ENCODE data around the gene HSF4.
A peak's percentile ranks its signal among the peaks of the same experiment; 100 is the strongest.

HSF4 gene

DNA sequence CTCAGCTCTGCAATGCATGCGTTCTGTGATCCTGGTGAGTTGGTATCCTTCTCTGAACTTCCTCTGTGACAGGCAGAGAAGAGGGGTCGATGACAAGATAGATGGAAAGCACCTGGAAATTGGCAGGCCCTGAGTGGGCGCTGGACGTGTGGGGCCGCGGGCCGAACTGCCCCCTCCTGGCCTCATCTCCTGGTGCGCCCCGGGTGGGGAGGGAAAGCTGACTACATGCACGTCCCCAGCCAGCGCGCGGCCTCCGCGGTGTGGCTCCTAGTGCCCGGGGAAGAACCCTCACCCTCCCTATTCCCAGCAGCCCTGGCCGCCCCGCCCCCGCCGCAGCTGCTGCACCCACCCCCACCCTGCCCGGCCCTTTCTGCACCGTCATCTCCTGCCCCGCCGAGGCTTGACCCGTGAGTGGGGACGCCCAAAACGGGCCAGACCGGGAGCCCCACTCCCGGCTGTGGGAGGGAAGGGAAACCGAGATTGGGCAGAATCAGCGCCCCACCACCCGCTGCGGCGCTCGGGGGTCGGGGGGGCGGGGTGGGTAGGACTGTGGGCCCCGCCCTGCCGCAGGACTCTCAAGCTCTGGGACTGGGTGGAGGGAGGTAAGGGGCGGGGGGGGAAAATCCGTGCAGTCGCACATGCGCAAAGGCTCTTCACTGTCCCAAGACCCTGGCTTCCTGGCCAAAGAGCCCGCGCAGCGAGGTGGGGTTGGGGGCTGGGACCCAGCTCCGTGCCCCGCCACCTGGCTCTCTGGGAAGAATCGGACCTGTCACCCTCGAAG lies 5.8 kb downstream of the HSF4 start, which contains the start of gene NOL3 (continued):
- TF ChIP-seq, protein P1, sequence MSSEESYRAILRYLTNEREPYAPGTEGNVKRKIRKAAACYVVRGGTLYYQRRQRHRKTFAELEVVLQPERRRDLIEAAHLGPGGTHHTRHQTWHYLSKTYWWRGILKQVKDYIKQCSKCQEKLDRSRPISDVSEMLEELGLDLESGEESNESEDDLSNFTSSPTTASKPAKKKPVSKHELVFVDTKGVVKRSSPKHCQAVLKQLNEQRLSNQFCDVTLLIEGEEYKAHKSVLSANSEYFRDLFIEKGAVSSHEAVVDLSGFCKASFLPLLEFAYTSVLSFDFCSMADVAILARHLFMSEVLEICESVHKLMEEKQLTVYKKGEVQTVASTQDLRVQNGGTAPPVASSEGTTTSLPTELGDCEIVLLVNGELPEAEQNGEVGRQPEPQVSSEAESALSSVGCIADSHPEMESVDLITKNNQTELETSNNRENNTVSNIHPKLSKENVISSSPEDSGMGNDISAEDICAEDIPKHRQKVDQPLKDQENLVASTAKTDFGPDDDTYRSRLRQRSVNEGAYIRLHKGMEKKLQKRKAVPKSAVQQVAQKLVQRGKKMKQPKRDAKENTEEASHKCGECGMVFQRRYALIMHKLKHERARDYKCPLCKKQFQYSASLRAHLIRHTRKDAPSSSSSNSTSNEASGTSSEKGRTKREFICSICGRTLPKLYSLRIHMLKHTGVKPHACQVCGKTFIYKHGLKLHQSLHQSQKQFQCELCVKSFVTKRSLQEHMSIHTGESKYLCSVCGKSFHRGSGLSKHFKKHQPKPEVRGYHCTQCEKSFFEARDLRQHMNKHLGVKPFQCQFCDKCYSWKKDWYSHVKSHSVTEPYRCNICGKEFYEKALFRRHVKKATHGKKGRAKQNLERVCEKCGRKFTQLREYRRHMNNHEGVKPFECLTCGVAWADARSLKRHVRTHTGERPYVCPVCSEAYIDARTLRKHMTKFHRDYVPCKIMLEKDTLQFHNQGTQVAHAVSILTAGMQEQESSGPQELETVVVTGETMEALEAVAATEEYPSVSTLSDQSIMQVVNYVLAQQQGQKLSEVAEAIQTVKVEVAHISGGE (tag by site-specific recombination; conservative IDR thresholded peaks at IDR 0.05; ENCODE audit: low read depth): no peak
- TF ChIP-seq SETDB1 (IDR thresholded peaks at IDR 0.05; ENCODE audit: insufficient read length, low read length): no peak
- no peak for TF ChIP-seq ZNF830 (tag by site-specific recombination; IDR thresholded peaks at IDR 0.05; ENCODE audit: low read depth)
- no peak for TF ChIP-seq SP7 (tag by site-specific recombination; IDR thresholded peaks at IDR 0.05)
- no peak for TF ChIP-seq ZNF155 (tag by site-specific recombination; IDR thresholded peaks at IDR 0.05)
- TF ChIP-seq ZBTB8A (tag by site-specific recombination; IDR thresholded peaks at IDR 0.05): peak; percentile 62
- peak; percentile 46 for TF ChIP-seq SP3 (tag by site-specific recombination; IDR thresholded peaks at IDR 0.05)
- no peak for TF ChIP-seq ZNF585B (tag by site-specific recombination; IDR thresholded peaks at IDR 0.05)
- no peak for TF ChIP-seq ZNF23 (tag by site-specific recombination; IDR thresholded peaks at IDR 0.05; ENCODE audit: borderline replicate concordance)
- TF ChIP-seq, protein P2, sequence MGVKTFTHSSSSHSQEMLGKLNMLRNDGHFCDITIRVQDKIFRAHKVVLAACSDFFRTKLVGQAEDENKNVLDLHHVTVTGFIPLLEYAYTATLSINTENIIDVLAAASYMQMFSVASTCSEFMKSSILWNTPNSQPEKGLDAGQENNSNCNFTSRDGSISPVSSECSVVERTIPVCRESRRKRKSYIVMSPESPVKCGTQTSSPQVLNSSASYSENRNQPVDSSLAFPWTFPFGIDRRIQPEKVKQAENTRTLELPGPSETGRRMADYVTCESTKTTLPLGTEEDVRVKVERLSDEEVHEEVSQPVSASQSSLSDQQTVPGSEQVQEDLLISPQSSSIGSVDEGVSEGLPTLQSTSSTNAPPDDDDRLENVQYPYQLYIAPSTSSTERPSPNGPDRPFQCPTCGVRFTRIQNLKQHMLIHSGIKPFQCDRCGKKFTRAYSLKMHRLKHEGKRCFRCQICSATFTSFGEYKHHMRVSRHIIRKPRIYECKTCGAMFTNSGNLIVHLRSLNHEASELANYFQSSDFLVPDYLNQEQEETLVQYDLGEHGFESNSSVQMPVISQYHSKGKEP (tag by site-specific recombination; IDR thresholded peaks at IDR 0.05): no peak
- TF ChIP-seq ZNF302 (tag by site-specific recombination; IDR thresholded peaks at IDR 0.05; ENCODE audit: low read depth): no peak
- TF ChIP-seq, protein P3, sequence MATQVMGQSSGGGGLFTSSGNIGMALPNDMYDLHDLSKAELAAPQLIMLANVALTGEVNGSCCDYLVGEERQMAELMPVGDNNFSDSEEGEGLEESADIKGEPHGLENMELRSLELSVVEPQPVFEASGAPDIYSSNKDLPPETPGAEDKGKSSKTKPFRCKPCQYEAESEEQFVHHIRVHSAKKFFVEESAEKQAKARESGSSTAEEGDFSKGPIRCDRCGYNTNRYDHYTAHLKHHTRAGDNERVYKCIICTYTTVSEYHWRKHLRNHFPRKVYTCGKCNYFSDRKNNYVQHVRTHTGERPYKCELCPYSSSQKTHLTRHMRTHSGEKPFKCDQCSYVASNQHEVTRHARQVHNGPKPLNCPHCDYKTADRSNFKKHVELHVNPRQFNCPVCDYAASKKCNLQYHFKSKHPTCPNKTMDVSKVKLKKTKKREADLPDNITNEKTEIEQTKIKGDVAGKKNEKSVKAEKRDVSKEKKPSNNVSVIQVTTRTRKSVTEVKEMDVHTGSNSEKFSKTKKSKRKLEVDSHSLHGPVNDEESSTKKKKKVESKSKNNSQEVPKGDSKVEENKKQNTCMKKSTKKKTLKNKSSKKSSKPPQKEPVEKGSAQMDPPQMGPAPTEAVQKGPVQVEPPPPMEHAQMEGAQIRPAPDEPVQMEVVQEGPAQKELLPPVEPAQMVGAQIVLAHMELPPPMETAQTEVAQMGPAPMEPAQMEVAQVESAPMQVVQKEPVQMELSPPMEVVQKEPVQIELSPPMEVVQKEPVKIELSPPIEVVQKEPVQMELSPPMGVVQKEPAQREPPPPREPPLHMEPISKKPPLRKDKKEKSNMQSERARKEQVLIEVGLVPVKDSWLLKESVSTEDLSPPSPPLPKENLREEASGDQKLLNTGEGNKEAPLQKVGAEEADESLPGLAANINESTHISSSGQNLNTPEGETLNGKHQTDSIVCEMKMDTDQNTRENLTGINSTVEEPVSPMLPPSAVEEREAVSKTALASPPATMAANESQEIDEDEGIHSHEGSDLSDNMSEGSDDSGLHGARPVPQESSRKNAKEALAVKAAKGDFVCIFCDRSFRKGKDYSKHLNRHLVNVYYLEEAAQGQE (tag by site-specific recombination; IDR thresholded peaks at IDR 0.05): no peak
- no peak for TF ChIP-seq ZNF2 (tag by site-specific recombination; IDR thresholded peaks at IDR 0.05)
- TF ChIP-seq, protein P4, sequence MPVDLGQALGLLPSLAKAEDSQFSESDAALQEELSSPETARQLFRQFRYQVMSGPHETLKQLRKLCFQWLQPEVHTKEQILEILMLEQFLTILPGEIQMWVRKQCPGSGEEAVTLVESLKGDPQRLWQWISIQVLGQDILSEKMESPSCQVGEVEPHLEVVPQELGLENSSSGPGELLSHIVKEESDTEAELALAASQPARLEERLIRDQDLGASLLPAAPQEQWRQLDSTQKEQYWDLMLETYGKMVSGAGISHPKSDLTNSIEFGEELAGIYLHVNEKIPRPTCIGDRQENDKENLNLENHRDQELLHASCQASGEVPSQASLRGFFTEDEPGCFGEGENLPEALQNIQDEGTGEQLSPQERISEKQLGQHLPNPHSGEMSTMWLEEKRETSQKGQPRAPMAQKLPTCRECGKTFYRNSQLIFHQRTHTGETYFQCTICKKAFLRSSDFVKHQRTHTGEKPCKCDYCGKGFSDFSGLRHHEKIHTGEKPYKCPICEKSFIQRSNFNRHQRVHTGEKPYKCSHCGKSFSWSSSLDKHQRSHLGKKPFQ (tag by site-specific recombination; IDR thresholded peaks at IDR 0.05): no peak
- TF ChIP-seq, protein P5, sequence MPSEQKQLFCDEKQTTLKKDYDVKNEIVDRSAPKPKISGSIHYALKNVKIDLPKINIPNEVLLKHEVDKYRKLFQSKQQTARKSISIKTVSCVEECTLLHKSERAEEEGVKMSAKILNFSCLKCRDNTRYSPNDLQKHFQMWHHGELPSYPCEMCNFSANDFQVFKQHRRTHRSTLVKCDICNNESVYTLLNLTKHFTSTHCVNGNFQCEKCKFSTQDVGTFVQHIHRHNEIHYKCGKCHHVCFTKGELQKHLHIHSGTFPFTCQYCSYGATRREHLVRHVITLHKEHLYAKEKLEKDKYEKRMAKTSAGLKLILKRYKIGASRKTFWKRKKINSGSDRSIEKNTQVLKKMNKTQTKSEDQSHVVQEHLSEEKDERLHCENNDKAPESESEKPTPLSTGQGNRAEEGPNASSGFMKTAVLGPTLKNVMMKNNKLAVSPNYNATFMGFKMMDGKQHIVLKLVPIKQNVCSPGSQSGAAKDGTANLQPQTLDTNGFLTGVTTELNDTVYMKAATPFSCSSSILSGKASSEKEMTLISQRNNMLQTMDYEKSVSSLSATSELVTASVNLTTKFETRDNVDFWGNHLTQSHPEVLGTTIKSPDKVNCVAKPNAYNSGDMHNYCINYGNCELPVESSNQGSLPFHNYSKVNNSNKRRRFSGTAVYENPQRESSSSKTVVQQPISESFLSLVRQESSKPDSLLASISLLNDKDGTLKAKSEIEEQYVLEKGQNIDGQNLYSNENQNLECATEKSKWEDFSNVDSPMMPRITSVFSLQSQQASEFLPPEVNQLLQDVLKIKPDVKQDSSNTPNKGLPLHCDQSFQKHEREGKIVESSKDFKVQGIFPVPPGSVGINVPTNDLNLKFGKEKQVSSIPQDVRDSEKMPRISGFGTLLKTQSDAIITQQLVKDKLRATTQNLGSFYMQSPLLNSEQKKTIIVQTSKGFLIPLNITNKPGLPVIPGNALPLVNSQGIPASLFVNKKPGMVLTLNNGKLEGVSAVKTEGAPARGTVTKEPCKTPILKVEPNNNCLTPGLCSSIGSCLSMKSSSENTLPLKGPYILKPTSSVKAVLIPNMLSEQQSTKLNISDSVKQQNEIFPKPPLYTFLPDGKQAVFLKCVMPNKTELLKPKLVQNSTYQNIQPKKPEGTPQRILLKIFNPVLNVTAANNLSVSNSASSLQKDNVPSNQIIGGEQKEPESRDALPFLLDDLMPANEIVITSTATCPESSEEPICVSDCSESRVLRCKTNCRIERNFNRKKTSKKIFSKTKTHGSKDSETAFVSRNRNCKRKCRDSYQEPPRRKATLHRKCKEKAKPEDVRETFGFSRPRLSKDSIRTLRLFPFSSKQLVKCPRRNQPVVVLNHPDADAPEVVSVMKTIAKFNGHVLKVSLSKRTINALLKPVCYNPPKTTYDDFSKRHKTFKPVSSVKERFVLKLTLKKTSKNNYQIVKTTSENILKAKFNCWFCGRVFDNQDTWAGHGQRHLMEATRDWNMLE (tag by site-specific recombination; conservative IDR thresholded peaks at IDR 0.05; ENCODE audit: low read depth): no peak
- TF ChIP-seq GLI4 (tag by site-specific recombination; IDR thresholded peaks at IDR 0.05): no peak
- TF ChIP-seq ZNF571 (tag by site-specific recombination; IDR thresholded peaks at IDR 0.05): no peak
- peak; percentile 36; the same call in 1 of the 2 replicates for TF ChIP-seq ZFP69B (tag by site-specific recombination; IDR thresholded peaks at IDR 0.05)
- no peak for TF ChIP-seq ZNF48 (tag by site-specific recombination; IDR thresholded peaks at IDR 0.05)
- TF ChIP-seq BCL11A (tag by site-specific recombination; IDR thresholded peaks at IDR 0.05; ENCODE audit: low read depth): no peak
- TF ChIP-seq ZIC2 (tag by site-specific recombination; IDR thresholded peaks at IDR 0.05): no peak
- no peak for TF ChIP-seq ZNF202 (tag by site-specific recombination; IDR thresholded peaks at IDR 0.05; ENCODE audit: borderline replicate concordance)
- no peak for TF ChIP-seq SALL2 (tag by site-specific recombination; IDR thresholded peaks at IDR 0.05; ENCODE audit: borderline replicate concordance)
- TF ChIP-seq, protein P6, sequence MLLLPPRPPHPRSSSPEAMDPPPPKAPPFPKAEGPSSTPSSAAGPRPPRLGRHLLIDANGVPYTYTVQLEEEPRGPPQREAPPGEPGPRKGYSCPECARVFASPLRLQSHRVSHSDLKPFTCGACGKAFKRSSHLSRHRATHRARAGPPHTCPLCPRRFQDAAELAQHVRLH (tag by site-specific recombination; IDR thresholded peaks at IDR 0.05): no peak
